T47D (cell line): ENCODE measurements around the gene SALL4.

Experiments used
- DNase-seq, 2 experiments: peaks; one replicate each; pipeline versions ENCODE4 v3.0.0 to v3.0.0-alpha.2; 2011 to 2012; ENCODE audit warnings: low read depth in 1 of 2, low spot score in 1 of 2
- JUND ChIP-seq: IDR thresholded peaks from 2 replicates; pipeline ENCODE4 v1.6.1; 2012; ENCODE audit warnings: low read depth
- in situ Hi-C: cut with HindIII; loops from 2 replicates; pipeline ENCODE4 v1.10.0; 2016; ENCODE audit warnings: low sequenced_read_pairs, low pct_unique_long_range_greater_than_20kb

SALL4 gene

GRCh38 chr20:51736947-51737346 lies 65.4 kb downstream of the SALL4 start:
- in situ Hi-C loops = no loop called here
- TF ChIP-seq JUND = no peak
- no peak for DNase-seq

GRCh38 chr20:51735728-51736600 lies 66.4 kb downstream of the SALL4 start:
- in situ Hi-C loops = no loop called here
- no peak for TF ChIP-seq JUND
- DNase-seq = peak in 1 of 2 experiments; percentile 25

- in situ Hi-C loops = no loop called here
Observed at GRCh38 chr20:51734876-51735720, 67.2 kb downstream of the SALL4 start.

GRCh38 chr20:51733070-51733469 lies 69.3 kb downstream of the SALL4 start:
- no peak for DNase-seq
- no peak for TF ChIP-seq JUND
- in situ Hi-C loops = no loop called here

More at GRCh38 chr20:51734876-51735720, 67.2 kb downstream of the SALL4 start:
- DNase-seq = no peak
- no peak for TF ChIP-seq JUND
